Activated CD4-positive, CD25-positive, alpha-beta regulatory T cell (primary cell): ENCODE data around the gene SPATS2.
A peak's percentile ranks its signal among the peaks of the same experiment; 100 is the strongest.

Experiments used
- DNase-seq, 4 experiments: peaks; one replicate each; lab custom pipeline; 2025; lab: John Stamatoyannopoulos, UW

SPATS2 gene

GRCh38 chr12:49556391-49557186 lies 189.3 kb downstream of the SPATS2 start:
- no peak for DNase-seq

- no peak for DNase-seq
Measured at GRCh38 chr12:49557187-49557916, 190.1 kb downstream of the SPATS2 start.

GRCh38 chr12:49557917-49558215 lies 190.6 kb downstream of the SPATS2 start:
- no peak for DNase-seq

- DNase-seq = no peak
Measured at GRCh38 chr12:49558526-49558925, 191.3 kb downstream of the SPATS2 start.

- DNase-seq = no peak
Measured at GRCh38 chr12:49559011-49559675, 191.9 kb downstream of the SPATS2 start.

GRCh38 chr12:49560695-49561094 lies 193.4 kb downstream of the SPATS2 start:
- no peak for DNase-seq

GRCh38 chr12:49562233-49562632 lies 195.0 kb downstream of the SPATS2 start:
- DNase-seq = no peak

- no peak for DNase-seq
Measured at GRCh38 chr12:49562831-49563230, 195.6 kb downstream of the SPATS2 start.

GRCh38 chr12:49563951-49564685 lies 196.9 kb downstream of the SPATS2 start:
- DNase-seq = no peak

GRCh38 chr12:49564686-49565405 lies 197.6 kb downstream of the SPATS2 start:
- no peak for DNase-seq

GRCh38 chr12:49565406-49566265 lies 198.4 kb downstream of the SPATS2 start:
- DNase-seq = no peak

- no peak for DNase-seq
Measured at GRCh38 chr12:49566361-49566760, 199.1 kb downstream of the SPATS2 start.

- no peak for DNase-seq
Measured at GRCh38 chr12:49567302-49567610, 200.0 kb downstream of the SPATS2 start.

GRCh38 chr12:49567611-49568441 lies 200.6 kb downstream of the SPATS2 start, which contains the start of gene MCRS1:
Gene MCRS1 (minus strand): TSS chr12:49568142. CDS start chr12:49566731, 1,411 bp downstream.
- peak; percentile 81 to 89 (median 83) for DNase-seq

GRCh38 chr12:49568442-49569162 lies 201.3 kb downstream of the SPATS2 start:
- DNase-seq = no peak
